Spleen (tissue), 11 donors: ENCODE results near the gene ESYT2. TPM values are rescaled to one million over a fixed set of nuclear protein-coding genes. Genes with fewer than 3 reads are reported as not detected.

Source experiments
- DNase-seq: peaks from one replicate; pipeline ENCODE4 v3.0.0-alpha.2; 2020
- H3K27ac ChIP-seq, 8 donors: fragments of 200-600 bp; sonication (generic) in 7 of 8; 1 replicate in 4 of 8; 2 replicates in 4 of 8; pipeline versions ENCODE4 v1.5.0 to v1.8.0; 2016 to 2021; ENCODE audit warnings: inconsistent platforms in 4 of 8, mild to moderate bottlenecking in 4 of 8, moderate library complexity in 1 of 8
- H3K27me3 ChIP-seq, 7 donors: fragments of 200-600 bp; sonication (generic) in 6 of 7; replicated peaks in 1 of 7; 1 replicate in 4 of 7; 2 replicates in 3 of 7; pipeline versions ENCODE4 v1.5.0 to v1.8.0; 2016 to 2021; ENCODE audit warnings: inconsistent platforms in 3 of 7, mild to moderate bottlenecking in 1 of 7
- H3K36me3 ChIP-seq, 6 donors: fragments of 200-600 bp; sonication (generic) in 5 of 6; 1 replicate in 4 of 6; 2 replicates in 2 of 6; pipeline versions ENCODE4 v1.5.0 to v1.8.0; 2016 to 2021; ENCODE audit warnings: inconsistent platforms in 2 of 6
- H3K4me1 ChIP-seq, 6 donors: fragments of 200-600 bp; sonication (generic) in 5 of 6; 1 replicate in 3 of 6; 2 replicates in 3 of 6; pipeline versions ENCODE4 v1.5.0 to v1.8.0; 2016 to 2021; ENCODE audit warnings: inconsistent platforms in 3 of 6
- H3K4me3 ChIP-seq, 8 donors: fragments of 200-600 bp; sonication (generic) in 7 of 8; 1 replicate in 4 of 8; 2 replicates in 4 of 8; pipeline versions ENCODE4 v1.5.0 to v1.8.0; 2016 to 2021; ENCODE audit warnings: inconsistent platforms in 4 of 8, mild to moderate bottlenecking in 4 of 8, moderate library complexity in 2 of 8
- H3K9me3 ChIP-seq, 8 donors: fragments of 200-600 bp; sonication (generic) in 7 of 8; 1 replicate in 4 of 8; 2 replicates in 4 of 8; pipeline versions ENCODE4 v1.5.0 to v1.8.0; 2016 to 2021; ENCODE audit warnings: inconsistent platforms in 4 of 8
- POLR2A ChIP-seq, 3 donors: fragments of 450-650 bp; IDR thresholded peaks; one replicate each; pipeline ENCODE4 v1.5.1; 2017; ENCODE audit warnings: antibody characterized with exemption in 3 of 3, mild to moderate bottlenecking in 1 of 3
- POLR2AphosphoS5 ChIP-seq, 3 donors: sonication (generic); formaldehyde crosslinking; IDR thresholded peaks; one replicate each; pipeline ENCODE4 v1.5.1; 2017; ENCODE audit warnings: antibody characterized with exemption in 3 of 3
- WGBS, 5 donors: extraction: QIAGEN DNeasy Blood & Tissue Kit in 3 of 5; methylation state at CpG; one replicate each; pipeline versions ENCODE4 v1.1.5 to v1.1.7; 2013 to 2018; 5-methylcytosine and 5-hydroxymethylcytosine counted together
- intact Hi-C: fragments of 100-400 bp; cut with DNase I; formaldehyde crosslinking; loops from one replicate; pipeline ENCODE4 v1.15.0; 2023; ENCODE audit warnings: low total_unique reads
- polyA plus RNA-seq, 3 donors: library from polyadenylated mRNA; stranded (reverse); fragments of 200-250 nt; gene quantifications; one replicate each; pipeline ENCODE4 v1.2.1, GENCODE V29; 2013
- total RNA-seq, 7 donors: library from RNA; depleted of rRNA in 3 of 7; stranded (reverse); fragments of >200 nt in 3 of 7; fragmentation: NEBNext Ultra II Directional in 4 of 7; extraction: Animal tissue kit (Norgen Biotek cat#: 25700) in 4 of 7; gene quantifications; one replicate each; pipeline versions ENCODE4 v1.1.0 to v1.2.1, GENCODE V29; 2016 to 2021
- TF ChIP-seq, protein P1 (sequence below), 11 experiments: fragments of 200-600 bp in 7 of 11; fragments of 450-650 bp in 4 of 11; sonication (generic) in 4 of 11; IDR thresholded peaks in 8 of 11; conservative IDR thresholded peaks in 3 of 11; 1 replicate in 7 of 11; 2 replicates in 4 of 11; pipeline versions ENCODE4 v1.4.0 to v1.8.0; 2016 to 2021; ENCODE audit warnings: antibody characterized with exemption in 11 of 11, inconsistent platforms in 4 of 11, mild to moderate bottlenecking in 1 of 11
- donor health status: healthy with polysubstance abuse.
- donor health status: DM: no; HTN: no; CAD: no; lungs with moderate emphysema.
- donor health status: DM: no; HTN: no; CAD: no.
- donor health status: Bipolar disorder and iron deficiency.
- donor health status: healthy.
- donor health status: DM: no; HTN: no; CAD: no.
- donor health status: DM: yes; HTN: yes; CAD: no.

The ESYT2 gene
- total and polyA plus RNA-seq, 10 donors: 6.6 to 61.0 (median 45.9) TPM

GRCh38 chr7:158706710-158707590, 122.4 kb downstream of the ESYT2 start:
- no peaks in the 10 kb centered on the region for H3K27me3 ChIP-seq
- TF ChIP-seq, protein P1, sequence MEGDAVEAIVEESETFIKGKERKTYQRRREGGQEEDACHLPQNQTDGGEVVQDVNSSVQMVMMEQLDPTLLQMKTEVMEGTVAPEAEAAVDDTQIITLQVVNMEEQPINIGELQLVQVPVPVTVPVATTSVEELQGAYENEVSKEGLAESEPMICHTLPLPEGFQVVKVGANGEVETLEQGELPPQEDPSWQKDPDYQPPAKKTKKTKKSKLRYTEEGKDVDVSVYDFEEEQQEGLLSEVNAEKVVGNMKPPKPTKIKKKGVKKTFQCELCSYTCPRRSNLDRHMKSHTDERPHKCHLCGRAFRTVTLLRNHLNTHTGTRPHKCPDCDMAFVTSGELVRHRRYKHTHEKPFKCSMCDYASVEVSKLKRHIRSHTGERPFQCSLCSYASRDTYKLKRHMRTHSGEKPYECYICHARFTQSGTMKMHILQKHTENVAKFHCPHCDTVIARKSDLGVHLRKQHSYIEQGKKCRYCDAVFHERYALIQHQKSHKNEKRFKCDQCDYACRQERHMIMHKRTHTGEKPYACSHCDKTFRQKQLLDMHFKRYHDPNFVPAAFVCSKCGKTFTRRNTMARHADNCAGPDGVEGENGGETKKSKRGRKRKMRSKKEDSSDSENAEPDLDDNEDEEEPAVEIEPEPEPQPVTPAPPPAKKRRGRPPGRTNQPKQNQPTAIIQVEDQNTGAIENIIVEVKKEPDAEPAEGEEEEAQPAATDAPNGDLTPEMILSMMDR (IDR thresholded peaks at IDR 0.05 in 8 of 11, conservative IDR thresholded peaks at IDR 0.05 in 3 of 11): no peak
- DNase-seq: peak; percentile 81
- peaks cover 5 to 60% (median 21%) of the 10 kb centered on the region in 6 donors for H3K4me1 ChIP-seq
- H3K36me3 ChIP-seq: no peaks in the 10 kb centered on the region
- peaks cover 0 to 15% (median 8%) of the 10 kb centered on the region in 8 donors for H3K9me3 ChIP-seq
- no peak overlapping the region for H3K27ac ChIP-seq
- intact Hi-C loops: no loop called here
- H3K4me3 ChIP-seq: no peak overlapping the region
- WGBS, 5 donors: 93 to 97% (median 95%) methylated on average over 27 to 29 of the region's 29 CpGs

DNA sequence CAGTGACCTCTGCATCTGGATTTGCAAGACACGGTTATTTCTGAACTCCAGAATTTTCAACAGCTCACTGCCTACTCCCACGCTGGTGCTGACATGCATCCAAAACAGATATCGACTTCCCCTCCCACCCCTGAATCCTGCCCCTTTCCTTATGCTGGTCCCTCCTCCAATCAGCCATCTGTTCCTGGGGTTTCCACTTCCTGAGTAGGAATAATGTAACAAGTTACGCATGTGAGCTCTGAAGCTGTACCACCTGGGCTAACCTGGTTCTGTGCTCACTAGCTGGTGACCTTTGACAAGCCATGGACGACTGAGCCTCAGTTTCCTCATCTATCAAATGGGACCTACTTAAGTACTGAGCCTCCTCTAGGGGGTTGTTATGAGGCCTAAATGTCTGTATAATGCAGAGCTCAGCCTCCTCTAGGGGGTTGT, 123.0 kb downstream of the ESYT2 start:
- DNase-seq: no peak
- peaks cover 0 to 15% (median 8%) of the 10 kb centered on the region in 8 donors for H3K9me3 ChIP-seq
- H3K27ac ChIP-seq: no peak overlapping the region
- WGBS, 5 donors: 76 to 86% (median 82%) methylated on average over 5 of the region's 5 CpGs
- intact Hi-C loops: no loop called here
- peaks cover 0 to 4% (median 0%) of the 10 kb centered on the region in 6 donors for H3K36me3 ChIP-seq
- TF ChIP-seq POLR2A (IDR thresholded peaks at IDR 0.05): no peak
- TF ChIP-seq POLR2AphosphoS5 (IDR thresholded peaks at IDR 0.05): no peak
- TF ChIP-seq, protein P1 (IDR thresholded peaks at IDR 0.05 in 8 of 11, conservative IDR thresholded peaks at IDR 0.05 in 3 of 11): no peak
- no peaks in the 10 kb centered on the region for H3K27me3 ChIP-seq
- H3K4me1 ChIP-seq: peaks cover 5 to 53% (median 21%) of the 10 kb centered on the region in 6 donors
- H3K4me3 ChIP-seq: peak overlapping the region in 1 of 8 donors; percentile 96

GRCh38 chr7:158705234-158705850, 124.0 kb downstream of the ESYT2 start:
- H3K4me3 ChIP-seq: peak overlapping the region; percentile 77 to 96 (median 88)
- H3K27ac ChIP-seq: peak overlapping the region; percentile 67 to 98 (median 94)
- H3K36me3 ChIP-seq: peaks cover 0 to 12% (median 0%) of the 10 kb centered on the region in 6 donors
- H3K27me3 ChIP-seq: no peaks in the 10 kb centered on the region
- H3K9me3 ChIP-seq: peaks cover 0 to 15% (median 8%) of the 10 kb centered on the region in 8 donors
- no peak for DNase-seq
- WGBS, 5 donors: 6 to 12% (median 9%) methylated on average over 13 to 22 of the region's 22 CpGs
- peaks cover 5 to 47% (median 21%) of the 10 kb centered on the region in 6 donors for H3K4me1 ChIP-seq
- TF ChIP-seq POLR2A (IDR thresholded peaks at IDR 0.05): no peak
- no peak for TF ChIP-seq POLR2AphosphoS5 (IDR thresholded peaks at IDR 0.05)
- TF ChIP-seq, protein P1 (IDR thresholded peaks at IDR 0.05 in 8 of 11, conservative IDR thresholded peaks at IDR 0.05 in 3 of 11): no peak
- intact Hi-C loops: no loop called here
